ENCODE data around the gene FHAD1. TPM values are rescaled to one million over a fixed set of nuclear protein-coding genes. Genes with fewer than 3 reads are reported as not detected.

FHAD1 gene
- total and polyA plus RNA-seq, 2 of the 13 experiments (the other 11 are each of a cell fraction or from before 2014, with no cell fraction given) = not detected

- no peak for FAIRE-seq
- H3K79me2 ChIP-seq (ENCODE audit: insufficient read depth, low read length) = no peaks in the 10 kb centered on the region
- H3K27me3 ChIP-seq (ENCODE audit: control insufficient read depth in 1 of 2, insufficient read depth in 2 of 2, low read length in 2 of 2) = peaks cover 0 to 28% of the 10 kb centered on the region in 2 experiments; a peak in 2 of 5 replicates
- H4K20me1 ChIP-seq (ENCODE audit: insufficient read depth, low read length) = no peaks in the 10 kb centered on the region
- no peak overlapping the region for H3K4me3 ChIP-seq (replicated peaks in 1 of 3; ENCODE audit: insufficient read depth in 1 of 3, low read depth in 2 of 3, low read length in 3 of 3)
- H3K4me2 ChIP-seq (ENCODE audit: low read depth, low read length) = no peak overlapping the region
- no peak overlapping the region for H3K27ac ChIP-seq (ENCODE audit: extremely low read length, insufficient read depth, low read length)
- H3K9me3 ChIP-seq (ENCODE audit: low read length) = no peaks in the 10 kb centered on the region
- H3K4me1 ChIP-seq (ENCODE audit: insufficient read depth, low read length) = peaks cover 16% of the 10 kb centered on the region
- intact Hi-C loops (cut with micrococcal nuclease; ENCODE audit: unreplicated experiment) (no loop called here), in situ Hi-C loops (cut with HindIII; ENCODE audit: extremely low pct_ligation_motif_present, low pct_unique_long_range_greater_than_20kb) (no loop called here)
- no peak for DNase-seq (ENCODE audit: low spot score)
- no peaks in the 10 kb centered on the region for H3K36me3 ChIP-seq (replicated peaks in 1 of 2; ENCODE audit: control insufficient read depth in 1 of 2, insufficient read depth in 2 of 2, low read length in 2 of 2)
- no peak overlapping the region for H2AFZ ChIP-seq (ENCODE audit: low read length)
- ATAC-seq = no peak
- 40% methylated on average over 4 of the region's 4 CpGs for WGBS (ENCODE audit: low lambda C conversion rate)
- no peak overlapping the region for H3K9ac ChIP-seq (ENCODE audit: insufficient read depth, low read depth, low read length)
- CTCF ChIA-PET (ENCODE audit: low intra/inter-chr PET ratio, low total read pairs) = no interaction called here
- BruUV-seq (replicated peaks) = no TSS peak
- POLR2A ChIA-PET = no interaction called here
- no peak for TF ChIP-seq ZBTB20 (CRISPR knock-in tag; IDR thresholded peaks at IDR 0.05; ENCODE audit: borderline replicate concordance, low read depth)
- no peak for TF ChIP-seq NONO (IDR thresholded peaks at IDR 0.05)
- TF ChIP-seq NONO (CRISPR knock-in tag; conservative IDR thresholded peaks at IDR 0.05) = no peak
- no peak for TF ChIP-seq NR1H2 (CRISPR knock-in tag; IDR thresholded peaks at IDR 0.05; ENCODE audit: borderline replicate concordance, low read depth)
- no peak for TF ChIP-seq ZNF597 (CRISPR knock-in tag; IDR thresholded peaks at IDR 0.05)
- TF ChIP-seq ZSCAN5A (CRISPR knock-in tag; IDR thresholded peaks at IDR 0.05; ENCODE audit: borderline replicate concordance) = no peak
- TF ChIP-seq ZNF652 (CRISPR knock-in tag; IDR thresholded peaks at IDR 0.05; ENCODE audit: borderline replicate concordance, low read depth) = no peak
- TF ChIP-seq NFYC (CRISPR knock-in tag; IDR thresholded peaks at IDR 0.05) = no peak
- TF ChIP-seq ZNF512B (CRISPR knock-in tag; IDR thresholded peaks at IDR 0.05; ENCODE audit: borderline replicate concordance) = no peak
- TF ChIP-seq ZHX1 (CRISPR knock-in tag; IDR thresholded peaks at IDR 0.05; ENCODE audit: low read depth) = no peak
- no peak for TF ChIP-seq ZNF382 (CRISPR knock-in tag; IDR thresholded peaks at IDR 0.05; ENCODE audit: borderline replicate concordance)
- TF ChIP-seq KAT7 (CRISPR knock-in tag; IDR thresholded peaks at IDR 0.05; ENCODE audit: borderline replicate concordance) = no peak
- TF ChIP-seq MIER2 (CRISPR knock-in tag; IDR thresholded peaks at IDR 0.05) = no peak
- no peak for TF ChIP-seq TCF7 (IDR thresholded peaks at IDR 0.05; ENCODE audit: low read depth)
- no peak for TF ChIP-seq ZNF225 (CRISPR knock-in tag; IDR thresholded peaks at IDR 0.05)
- TF ChIP-seq CHD4 (IDR thresholded peaks at IDR 0.05; ENCODE audit: borderline replicate concordance, low read length) = no peak
Measured at GRCh38 chr1:15286452-15286851, 39.4 kb downstream of the FHAD1 start.

Data from HepG2 (cell line).